Upper lobe of left lung (tissue), 6 donors: ENCODE results near the gene EPB41L1. TPM values are rescaled to one million over a fixed set of nuclear protein-coding genes. Genes with fewer than 3 reads are reported as not detected.

Source experiments
- ATAC-seq, 2 donors: fragments of 200-7000 bp; cut with Tn5 transposase; one replicate each; pipeline ENCODE4 v1.9.1; 2022; ENCODE audit warnings: mild to moderate bottlenecking in 2 of 2, moderate library complexity in 2 of 2; ENCODE audit not compliant: low FRiP score in 2 of 2
- DNase-seq, 2 donors: peaks; one replicate each; pipeline ENCODE4 v3.0.0-alpha.2; 2019 to 2020
- H3K27ac ChIP-seq, 4 donors: fragments of 200-600 bp; sonication (generic); one replicate each; pipeline ENCODE4 v1.5.1; 2016 to 2019
- H3K27me3 ChIP-seq, 4 donors: fragments of 200-600 bp; sonication (generic); one replicate each; pipeline ENCODE4 v1.5.1; 2017 to 2019
- H3K36me3 ChIP-seq, 4 donors: fragments of 200-600 bp; sonication (generic); one replicate each; pipeline ENCODE4 v1.5.1; 2016 to 2019
- H3K4me1 ChIP-seq, 4 donors: fragments of 200-600 bp; sonication (generic); one replicate each; pipeline ENCODE4 v1.5.1; 2018 to 2019
- H3K4me3 ChIP-seq, 4 donors: fragments of 200-600 bp; sonication (generic); one replicate each; pipeline ENCODE4 v1.5.1; 2017 to 2019; ENCODE audit warnings: mild to moderate bottlenecking in 2 of 4, moderate library complexity in 1 of 4
- H3K9me3 ChIP-seq, 4 donors: fragments of 200-600 bp; sonication (generic); one replicate each; pipeline ENCODE4 v1.5.1; 2018 to 2019
- EP300 ChIP-seq, 4 donors: sonication (generic); formaldehyde crosslinking; IDR thresholded peaks; one replicate each; pipeline ENCODE4 v1.5.1; 2017; ENCODE audit warnings: antibody characterized with exemption in 4 of 4, control low read depth in 2 of 4
- POLR2A ChIP-seq, 4 donors: fragments of 450-650 bp; IDR thresholded peaks; one replicate each; pipeline ENCODE4 v1.5.1; 2016 to 2017; ENCODE audit warnings: antibody characterized with exemption in 4 of 4, mild to moderate bottlenecking in 2 of 4
- POLR2AphosphoS5 ChIP-seq, 2 donors: sonication (generic); formaldehyde crosslinking; IDR thresholded peaks; one replicate each; pipeline ENCODE4 v1.5.1; 2017; ENCODE audit warnings: antibody characterized with exemption in 2 of 2
- WGBS, 2 donors: methylation state at CpG; one replicate each; pipeline ENCODE4 v1.1.5; 2017 to 2018; 5-methylcytosine and 5-hydroxymethylcytosine counted together
- total RNA-seq, 6 donors: library from RNA; depleted of rRNA in 4 of 6; stranded (reverse); fragments of >200 nt in 4 of 6; gene quantifications; one replicate each; pipeline versions ENCODE4 v1.1.0 to v1.2.1, GENCODE V29; 2016 to 2021
- TF ChIP-seq, protein P1 (sequence below), 6 experiments: fragments of 450-650 bp in 4 of 6; fragments of 200-600 bp in 2 of 6; sonication (generic) in 2 of 6; IDR thresholded peaks; one replicate each; pipeline ENCODE4 v1.5.1; 2016 to 2019; ENCODE audit warnings: antibody characterized with exemption in 6 of 6
- donor health status: DM: no; HTN: no; CAD: no; lungs with moderate emphysema.
- donor health status: DM: no; HTN: yes; CAD: no; lungs with severe emphysema.

The EPB41L1 gene
- total RNA-seq, 6 donors from 2014 or later: 56.6 to 104 (median 79.2) TPM

DNA sequence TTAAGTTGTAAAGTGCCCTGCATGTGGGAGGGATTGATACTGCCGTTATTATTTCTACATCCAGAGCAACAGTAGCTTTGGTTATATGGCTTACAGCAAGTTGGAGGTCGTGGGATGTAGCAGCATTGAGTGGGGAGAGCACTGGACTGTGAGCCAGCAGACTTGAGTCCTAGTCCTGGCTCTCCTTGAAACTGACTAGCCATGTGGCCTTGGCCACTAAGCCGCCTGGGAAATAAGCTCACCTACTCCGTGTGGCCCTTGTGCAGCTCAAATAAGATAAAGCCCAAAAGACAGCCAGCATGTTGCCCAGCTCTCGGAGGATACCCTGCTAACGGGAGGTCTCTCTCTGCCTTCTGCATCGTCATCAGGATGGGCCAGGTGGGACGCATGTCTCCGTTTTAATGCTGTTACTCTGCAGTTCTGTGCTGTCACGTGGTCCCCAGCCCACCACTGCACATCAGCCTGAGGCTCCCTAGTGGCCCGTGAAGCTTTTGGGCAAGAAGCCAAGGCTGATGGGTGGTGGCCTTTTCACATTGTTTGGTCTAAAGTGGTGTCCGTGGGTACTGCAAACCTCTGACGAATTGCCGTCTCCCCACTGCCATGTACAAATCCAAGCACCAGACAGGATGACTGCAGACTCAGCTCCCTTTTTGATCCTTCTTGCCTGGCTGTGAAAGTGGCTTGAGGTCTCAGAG, 7.9 kb downstream of the EPB41L1 start:
- H3K9me3 ChIP-seq: no peaks in the 10 kb centered on the region
- peaks cover 0 to 7% (median 0%) of the 10 kb centered on the region in 4 donors for H3K4me1 ChIP-seq
- 64 to 81% methylated on average over 5 to 14 of the region's 14 CpGs for WGBS, 2 donors
- H3K36me3 ChIP-seq: no peaks in the 10 kb centered on the region
- H3K27me3 ChIP-seq: no peaks in the 10 kb centered on the region
- TF ChIP-seq EP300 (IDR thresholded peaks at IDR 0.05): no peak
- no peak for TF ChIP-seq POLR2AphosphoS5 (IDR thresholded peaks at IDR 0.05)
- TF ChIP-seq, protein P1, sequence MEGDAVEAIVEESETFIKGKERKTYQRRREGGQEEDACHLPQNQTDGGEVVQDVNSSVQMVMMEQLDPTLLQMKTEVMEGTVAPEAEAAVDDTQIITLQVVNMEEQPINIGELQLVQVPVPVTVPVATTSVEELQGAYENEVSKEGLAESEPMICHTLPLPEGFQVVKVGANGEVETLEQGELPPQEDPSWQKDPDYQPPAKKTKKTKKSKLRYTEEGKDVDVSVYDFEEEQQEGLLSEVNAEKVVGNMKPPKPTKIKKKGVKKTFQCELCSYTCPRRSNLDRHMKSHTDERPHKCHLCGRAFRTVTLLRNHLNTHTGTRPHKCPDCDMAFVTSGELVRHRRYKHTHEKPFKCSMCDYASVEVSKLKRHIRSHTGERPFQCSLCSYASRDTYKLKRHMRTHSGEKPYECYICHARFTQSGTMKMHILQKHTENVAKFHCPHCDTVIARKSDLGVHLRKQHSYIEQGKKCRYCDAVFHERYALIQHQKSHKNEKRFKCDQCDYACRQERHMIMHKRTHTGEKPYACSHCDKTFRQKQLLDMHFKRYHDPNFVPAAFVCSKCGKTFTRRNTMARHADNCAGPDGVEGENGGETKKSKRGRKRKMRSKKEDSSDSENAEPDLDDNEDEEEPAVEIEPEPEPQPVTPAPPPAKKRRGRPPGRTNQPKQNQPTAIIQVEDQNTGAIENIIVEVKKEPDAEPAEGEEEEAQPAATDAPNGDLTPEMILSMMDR (IDR thresholded peaks at IDR 0.05): no peak
- TF ChIP-seq POLR2A (IDR thresholded peaks at IDR 0.05): no peak
- DNase-seq (no peak), ATAC-seq (peak in 1 of 2 donors; percentile 26)
- H3K4me3 ChIP-seq: no peak overlapping the region
- no peak overlapping the region for H3K27ac ChIP-seq

DNA sequence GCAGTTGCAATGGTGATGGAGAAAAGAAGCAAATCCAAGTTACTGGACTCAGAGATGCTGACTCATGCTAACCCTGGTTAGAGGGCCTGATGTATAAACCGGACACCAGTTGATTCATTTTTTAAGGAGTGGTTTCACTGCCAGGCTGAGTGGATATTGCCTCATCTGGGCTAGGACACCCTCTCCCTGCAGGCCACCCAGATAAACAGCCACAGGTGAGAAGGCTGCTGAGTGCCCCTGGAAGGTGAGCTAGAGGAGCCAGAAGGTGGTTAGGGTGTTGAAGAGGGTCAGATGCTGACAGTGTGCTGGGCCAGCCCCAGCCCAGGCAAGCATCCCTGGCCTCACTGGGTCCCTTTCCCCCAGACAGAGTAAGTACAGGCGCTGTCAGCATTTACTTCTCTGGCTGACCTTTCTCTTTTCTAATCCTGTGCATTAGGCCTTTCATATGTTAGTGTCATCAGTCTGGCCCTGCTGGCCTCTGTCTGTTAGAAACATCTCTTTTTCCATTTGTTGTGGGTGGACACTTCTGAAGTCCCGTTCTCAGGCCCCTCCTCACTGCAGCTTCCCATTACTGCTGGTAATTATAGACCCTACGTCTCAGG, 13.5 kb downstream of the EPB41L1 start:
- H3K9me3 ChIP-seq: no peaks in the 10 kb centered on the region
- H3K4me3 ChIP-seq: no peak overlapping the region
- H3K27me3 ChIP-seq: no peaks in the 10 kb centered on the region
- no peak for TF ChIP-seq POLR2A (IDR thresholded peaks at IDR 0.05)
- no peak for TF ChIP-seq EP300 (IDR thresholded peaks at IDR 0.05)
- H3K36me3 ChIP-seq: no peaks in the 10 kb centered on the region
- DNase-seq: peak in 1 of 2 donors; percentile 64
- peaks cover 0 to 2% (median 0%) of the 10 kb centered on the region in 4 donors for H3K4me1 ChIP-seq
- ATAC-seq: no peak
- WGBS, 2 donors: 78 to 82% methylated on average over 4 of the region's 4 CpGs
- H3K27ac ChIP-seq: no peak overlapping the region

DNA sequence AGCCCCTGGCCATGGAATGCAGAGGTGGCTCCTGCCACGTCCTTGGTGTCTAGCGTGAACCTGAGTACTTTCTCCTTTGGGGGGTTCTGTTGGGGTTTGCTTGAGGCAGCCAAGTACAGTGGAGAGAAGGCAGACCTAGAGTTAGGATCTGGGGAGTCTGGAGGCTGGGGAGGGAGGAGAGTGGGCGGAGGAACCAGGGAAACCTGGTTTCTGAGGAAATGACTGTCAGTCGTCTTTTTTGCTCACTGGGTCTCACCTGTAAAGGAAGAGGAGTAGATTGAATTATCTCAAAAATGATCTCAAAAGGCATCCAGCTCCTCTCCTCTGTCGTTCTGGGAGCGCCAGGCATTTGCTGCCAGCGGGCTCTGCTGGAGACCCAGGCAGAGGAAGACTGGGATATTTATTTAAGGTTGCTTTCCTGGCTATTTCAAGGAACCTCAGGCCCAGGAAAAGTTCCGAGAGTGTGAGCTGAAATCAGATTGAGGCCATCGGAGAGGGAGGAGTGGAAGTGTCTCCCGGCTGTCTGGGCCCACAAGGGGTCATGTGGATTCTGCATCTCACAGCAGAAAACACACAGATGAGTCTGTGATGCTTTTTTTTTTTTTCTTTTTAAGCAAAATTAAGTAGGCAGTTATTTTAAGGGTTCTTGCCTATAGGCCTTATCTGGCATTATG, 16.1 kb downstream of the EPB41L1 start:
- H3K27me3 ChIP-seq: no peaks in the 10 kb centered on the region
- no peaks in the 10 kb centered on the region for H3K4me1 ChIP-seq
- no peak for ATAC-seq
- peaks cover 0 to 2% (median 0%) of the 10 kb centered on the region in 4 donors for H3K36me3 ChIP-seq
- DNase-seq: no peak
- TF ChIP-seq POLR2A (IDR thresholded peaks at IDR 0.05): no peak
- no peak for TF ChIP-seq POLR2AphosphoS5 (IDR thresholded peaks at IDR 0.05)
- no peak for TF ChIP-seq EP300 (IDR thresholded peaks at IDR 0.05)
- TF ChIP-seq, protein P1 (IDR thresholded peaks at IDR 0.05): no peak
- WGBS, 2 donors: 81 to 86% methylated on average over 10 of the region's 10 CpGs
- H3K9me3 ChIP-seq: no peaks in the 10 kb centered on the region
- no peak overlapping the region for H3K4me3 ChIP-seq
- no peak overlapping the region for H3K27ac ChIP-seq

DNA sequence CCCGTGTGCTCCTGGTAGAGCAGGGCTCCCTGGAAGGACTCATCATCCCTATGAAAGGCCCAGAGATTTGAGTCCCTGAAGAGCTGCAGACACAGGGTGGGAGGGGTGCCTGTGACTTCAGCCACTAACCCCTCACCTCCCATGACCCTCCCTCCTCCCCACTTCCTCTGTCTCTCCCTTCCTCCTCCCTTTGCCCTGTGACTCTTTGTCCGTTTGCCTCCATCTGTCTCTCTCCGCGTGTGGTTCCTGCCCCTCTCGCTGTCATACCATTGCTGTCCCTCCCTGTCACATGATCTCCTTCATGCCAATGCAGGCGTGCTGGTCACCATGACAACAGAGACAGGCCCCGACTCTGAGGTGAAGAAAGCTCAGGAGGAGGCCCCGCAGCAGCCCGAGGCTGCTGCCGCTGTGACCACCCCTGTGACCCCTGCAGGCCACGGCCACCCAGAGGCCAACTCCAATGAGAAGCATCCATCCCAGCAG, 19.0 kb downstream of the EPB41L1 start:
- ATAC-seq: peak in 1 of 2 donors; percentile 18
- H3K4me1 ChIP-seq: no peaks in the 10 kb centered on the region
- peaks cover 0 to 19% (median 12%) of the 10 kb centered on the region in 4 donors for H3K36me3 ChIP-seq
- H3K4me3 ChIP-seq: no peak overlapping the region
- H3K9me3 ChIP-seq: no peaks in the 10 kb centered on the region
- no peaks in the 10 kb centered on the region for H3K27me3 ChIP-seq
- no peak for DNase-seq
- H3K27ac ChIP-seq: no peak overlapping the region
- 22 to 35% methylated on average over 10 of the region's 11 CpGs for WGBS, 2 donors
- TF ChIP-seq, protein P1 (IDR thresholded peaks at IDR 0.05): no peak
- TF ChIP-seq EP300 (IDR thresholded peaks at IDR 0.05): no peak
- no peak for TF ChIP-seq POLR2A (IDR thresholded peaks at IDR 0.05)
- TF ChIP-seq POLR2AphosphoS5 (IDR thresholded peaks at IDR 0.05): no peak

DNA sequence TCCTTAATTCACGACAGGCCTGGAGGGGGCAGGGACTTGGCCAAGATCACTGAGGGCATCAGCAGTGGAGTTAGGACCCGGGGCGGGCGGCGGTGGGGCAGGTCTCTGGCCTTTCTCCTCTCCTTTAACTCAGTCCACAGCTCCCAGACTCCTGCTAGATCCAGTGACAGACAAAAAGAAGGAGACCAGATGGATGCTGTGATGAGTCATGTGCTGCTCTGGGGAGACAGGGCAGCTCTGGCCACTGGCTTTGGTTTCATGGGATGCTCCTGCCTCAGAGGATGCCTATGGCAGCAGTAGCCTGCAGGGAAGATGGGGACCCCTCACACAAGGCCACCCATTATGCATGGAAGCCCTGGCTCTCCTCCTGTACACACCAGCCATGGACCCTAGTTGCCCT, 20.5 kb downstream of the EPB41L1 start:
- Histone ChIP-seq H3K9me3 (no peaks in the 10 kb centered on the region), H3K27me3 (no peaks in the 10 kb centered on the region), H3K4me3 (no peak overlapping the region), H3K4me1 (no peaks in the 10 kb centered on the region), H3K36me3 (peaks cover 0 to 19% (median 12%) of the 10 kb centered on the region in 4 donors), H3K27ac (no peak overlapping the region)
- whole genome bisulfite sequencing, 2 donors: 98 to 100% methylated on average over 5 of the region's 5 CpGs
- DNase-seq (no peak), ATAC-seq (no peak)
- TF ChIP-seq EP300 (IDR thresholded peaks at IDR 0.05) (no peak), POLR2A (IDR thresholded peaks at IDR 0.05) (no peak), POLR2AphosphoS5 (IDR thresholded peaks at IDR 0.05) (no peak)
- TF ChIP-seq, protein P1 (IDR thresholded peaks at IDR 0.05): no peak
